ENCODE results near the gene KCNG4. TPM values are rescaled to one million over a fixed set of nuclear protein-coding genes. Genes with fewer than 3 reads are reported as not detected.
A peak's percentile ranks its signal among the peaks of the same experiment; 100 is the strongest.

KCNG4 gene, protein sequence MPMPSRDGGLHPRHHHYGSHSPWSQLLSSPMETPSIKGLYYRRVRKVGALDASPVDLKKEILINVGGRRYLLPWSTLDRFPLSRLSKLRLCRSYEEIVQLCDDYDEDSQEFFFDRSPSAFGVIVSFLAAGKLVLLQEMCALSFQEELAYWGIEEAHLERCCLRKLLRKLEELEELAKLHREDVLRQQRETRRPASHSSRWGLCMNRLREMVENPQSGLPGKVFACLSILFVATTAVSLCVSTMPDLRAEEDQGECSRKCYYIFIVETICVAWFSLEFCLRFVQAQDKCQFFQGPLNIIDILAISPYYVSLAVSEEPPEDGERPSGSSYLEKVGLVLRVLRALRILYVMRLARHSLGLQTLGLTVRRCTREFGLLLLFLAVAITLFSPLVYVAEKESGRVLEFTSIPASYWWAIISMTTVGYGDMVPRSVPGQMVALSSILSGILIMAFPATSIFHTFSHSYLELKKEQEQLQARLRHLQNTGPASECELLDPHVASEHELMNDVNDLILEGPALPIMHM
- total RNA-seq (2012; rRNA removed): not detected in 2 replicates

DNA sequence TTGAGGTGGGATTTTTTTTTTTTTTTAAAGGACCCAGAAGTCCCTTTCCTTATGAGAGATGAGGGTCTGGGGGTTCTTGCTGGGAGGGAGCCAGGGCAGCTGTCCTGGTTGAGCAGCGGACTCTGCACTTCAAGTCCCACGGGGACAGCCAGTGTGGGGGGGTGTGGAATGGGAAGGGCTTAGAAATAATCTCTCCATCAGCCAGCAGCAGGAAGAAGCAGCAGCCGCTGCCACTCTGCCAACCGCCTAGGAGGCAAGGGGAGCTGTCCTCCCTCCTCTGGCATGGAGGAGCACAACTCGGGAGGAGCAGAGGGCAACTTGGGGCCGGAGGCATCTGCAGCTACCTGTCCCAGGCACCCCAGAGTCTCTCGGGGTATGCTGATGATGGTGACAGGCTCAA, at the start of gene KCNG4:
Gene KCNG4, minus strand, starts transcription at position 104 of the 400 bp plus-strand sequence. CDS start 2,527 bp downstream, outside the sequence.
- no peak within 1 kb of the TSS for H3K9ac ChIP-seq (ENCODE audit: low read depth, low read length)
- no peak within 1 kb of the TSS for H3K4me3 ChIP-seq (ENCODE audit: low read length)
- H3K9me3 ChIP-seq (replicated peaks; ENCODE audit: low read length): no peaks in the 10 kb centered on the region

DNA sequence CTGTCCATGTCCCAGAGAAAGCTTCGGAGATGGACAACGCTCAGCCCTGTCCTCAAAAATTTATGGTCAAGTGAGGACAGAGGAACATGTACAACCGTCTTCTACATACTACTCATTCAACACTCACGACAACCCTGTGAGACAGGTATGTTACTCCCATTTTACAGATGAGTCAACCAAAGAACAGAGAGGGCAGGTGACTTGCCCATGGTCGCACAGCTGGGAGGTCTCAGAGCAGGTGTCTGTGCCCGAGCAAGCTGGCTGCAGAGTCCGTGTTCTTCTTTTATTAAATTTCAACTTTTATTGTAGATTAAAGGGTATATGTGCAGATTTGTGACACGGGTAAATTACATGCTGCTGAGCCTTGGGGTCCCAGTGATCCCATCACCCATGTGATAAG, 49.1 kb upstream of the KCNG4 start:
- Histone ChIP-seq H3K4me2 (ENCODE audit: low read length) (no peak overlapping the region), H3K9ac (ENCODE audit: low read depth, low read length) (no peak overlapping the region), H3K27me3 (ENCODE audit: control insufficient read depth, insufficient read depth, low read length) (peaks cover 57% of the 10 kb centered on the region), H3K4me3 (ENCODE audit: low read length) (no peak overlapping the region), H3K4me1 (ENCODE audit: control insufficient read depth, insufficient read depth, low read length) (peaks cover 12% of the 10 kb centered on the region), H3K9me3 (replicated peaks; ENCODE audit: low read length) (no peaks in the 10 kb centered on the region), H3K36me3 (ENCODE audit: insufficient read depth, low read length) (no peaks in the 10 kb centered on the region)

More for the DNA sequence above, at the start of gene KCNG4:
- Histone ChIP-seq H3K4me2 (ENCODE audit: low read length) (no peak within 1 kb of the TSS), H3K27me3 (ENCODE audit: control insufficient read depth, insufficient read depth, low read length) (peaks cover 64% of the 10 kb centered on the region), H3K36me3 (ENCODE audit: insufficient read depth, low read length) (no peaks in the 10 kb centered on the region), H3K4me1 (ENCODE audit: control insufficient read depth, insufficient read depth, low read length) (no peaks in the 10 kb centered on the region)

DNA sequence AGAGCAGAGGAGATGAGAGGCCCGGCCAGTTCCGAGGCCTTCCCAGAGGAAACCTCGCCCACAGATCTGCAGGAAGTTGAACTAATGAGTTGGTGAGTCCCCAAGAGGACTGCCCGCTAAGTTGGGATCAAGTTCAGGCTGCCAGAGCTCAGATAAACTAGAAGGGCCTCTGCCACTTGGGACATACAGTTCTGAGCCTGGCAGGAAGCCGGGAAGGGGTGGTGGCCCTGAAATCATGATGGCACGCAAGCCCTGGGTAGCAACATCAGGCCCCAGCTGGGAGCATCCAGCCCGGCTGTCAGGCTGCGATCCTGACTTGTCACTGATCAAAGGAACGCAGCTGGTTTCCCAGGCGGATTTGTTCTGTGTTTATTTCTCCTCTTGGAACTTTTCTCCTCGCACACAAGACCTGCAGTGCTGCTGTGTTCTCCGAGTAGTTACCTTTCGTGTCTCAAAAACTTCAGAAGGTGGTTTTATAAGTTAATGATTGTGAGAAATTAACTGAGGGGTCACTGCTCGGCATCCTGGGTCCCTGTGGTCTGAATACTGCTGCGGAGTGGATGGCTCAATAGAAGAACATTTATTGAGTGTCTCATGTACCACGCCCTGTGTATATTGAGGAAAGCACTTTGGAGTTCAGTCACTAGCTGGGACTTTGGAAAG, 46.9 kb upstream of the KCNG4 start:
- Histone ChIP-seq H3K36me3 (ENCODE audit: insufficient read depth, low read length) (no peaks in the 10 kb centered on the region), H3K4me2 (ENCODE audit: low read length) (peak overlapping the region; percentile 58), H3K4me1 (ENCODE audit: control insufficient read depth, insufficient read depth, low read length) (peaks cover 12% of the 10 kb centered on the region), H3K27me3 (ENCODE audit: control insufficient read depth, insufficient read depth, low read length) (peaks cover 48% of the 10 kb centered on the region), H3K9ac (ENCODE audit: low read depth, low read length) (no peak overlapping the region), H3K9me3 (replicated peaks; ENCODE audit: low read length) (no peaks in the 10 kb centered on the region), H3K4me3 (ENCODE audit: low read length) (no peak overlapping the region)

DNA sequence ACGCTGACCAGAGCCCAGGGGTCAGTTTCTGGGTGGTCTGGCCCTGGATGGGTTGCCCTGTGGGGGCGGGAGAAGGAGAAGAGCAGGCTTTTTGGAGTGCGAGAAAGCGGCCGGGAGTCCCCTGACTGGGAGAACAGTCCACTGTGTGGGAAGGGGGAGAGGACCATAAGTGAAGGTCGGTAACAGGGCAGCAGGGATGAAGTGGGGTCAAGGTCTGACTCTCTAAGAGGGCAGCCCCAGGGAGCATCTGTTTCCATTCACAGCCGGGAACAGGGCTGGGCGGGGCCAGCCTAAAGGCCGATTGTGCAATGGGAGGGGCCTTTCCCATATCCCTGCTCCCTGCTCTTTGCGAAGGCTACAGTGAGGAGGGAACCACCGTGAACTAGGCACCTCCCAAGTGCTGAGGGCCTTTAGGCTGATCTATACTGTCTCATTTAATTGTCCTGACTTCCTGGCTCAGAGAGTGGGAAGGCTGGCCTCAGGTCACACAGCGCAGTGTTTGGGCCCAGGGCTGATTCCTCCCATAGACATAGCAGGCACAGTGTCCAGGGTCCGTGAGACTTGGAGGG, 44.4 kb upstream of the KCNG4 start:
- Histone ChIP-seq H3K4me3 (ENCODE audit: low read length) (no peak overlapping the region), H3K9me3 (replicated peaks; ENCODE audit: low read length) (no peaks in the 10 kb centered on the region), H3K4me1 (ENCODE audit: control insufficient read depth, insufficient read depth, low read length) (peaks cover 12% of the 10 kb centered on the region), H3K9ac (ENCODE audit: low read depth, low read length) (no peak overlapping the region), H3K4me2 (ENCODE audit: low read length) (no peak overlapping the region), H3K27me3 (ENCODE audit: control insufficient read depth, insufficient read depth, low read length) (peaks cover 42% of the 10 kb centered on the region), H3K36me3 (ENCODE audit: insufficient read depth, low read length) (no peaks in the 10 kb centered on the region)

DNA sequence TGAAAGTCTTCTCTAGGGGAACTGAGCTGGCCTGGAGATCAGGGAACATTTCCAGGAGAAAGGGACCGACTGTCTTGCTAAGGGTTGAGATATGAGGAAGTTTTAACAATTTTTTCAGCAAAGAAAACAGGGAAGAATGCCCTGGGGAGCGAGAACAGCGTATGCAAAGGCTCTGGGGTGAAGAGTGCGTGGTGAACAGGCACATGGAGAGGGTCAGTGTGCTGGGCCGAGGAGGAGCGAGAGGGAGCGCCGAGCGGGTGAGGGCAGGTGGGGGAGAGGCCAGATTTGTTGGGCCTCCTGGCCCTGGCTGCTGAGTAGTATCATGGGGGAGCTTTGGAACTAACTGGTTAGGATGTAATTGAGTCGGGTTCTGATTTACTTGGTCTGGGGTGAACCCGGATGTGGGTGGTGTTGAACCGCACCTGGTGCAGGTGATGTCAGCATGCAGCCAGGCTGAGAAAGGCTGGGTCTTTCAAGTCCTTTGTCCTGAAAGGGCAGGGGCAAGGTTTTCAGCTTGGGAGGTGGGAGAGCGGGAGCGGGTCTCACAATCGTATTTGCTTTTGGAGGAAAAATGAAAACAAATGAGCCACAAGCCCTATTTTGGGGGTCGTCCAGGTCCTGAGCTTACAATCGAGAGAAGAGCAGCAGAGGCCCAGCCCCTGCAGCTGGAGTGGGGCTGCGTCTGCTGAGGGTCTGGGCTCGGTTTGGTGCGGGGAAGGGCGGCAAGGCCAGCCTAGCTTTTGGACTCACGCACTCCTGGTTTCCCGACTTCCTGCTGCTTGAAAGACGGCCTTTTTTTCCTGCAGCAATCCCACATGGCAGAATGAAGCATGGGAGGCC, 43.7 kb upstream of the KCNG4 start:
- Histone ChIP-seq H3K9me3 (replicated peaks; ENCODE audit: low read length) (no peaks in the 10 kb centered on the region), H3K36me3 (ENCODE audit: insufficient read depth, low read length) (no peaks in the 10 kb centered on the region), H3K27me3 (ENCODE audit: control insufficient read depth, insufficient read depth, low read length) (peaks cover 41% of the 10 kb centered on the region), H3K4me2 (ENCODE audit: low read length) (no peak overlapping the region), H3K9ac (ENCODE audit: low read depth, low read length) (no peak overlapping the region), H3K4me3 (ENCODE audit: low read length) (no peak overlapping the region), H3K4me1 (ENCODE audit: control insufficient read depth, insufficient read depth, low read length) (peaks cover 12% of the 10 kb centered on the region)

DNA sequence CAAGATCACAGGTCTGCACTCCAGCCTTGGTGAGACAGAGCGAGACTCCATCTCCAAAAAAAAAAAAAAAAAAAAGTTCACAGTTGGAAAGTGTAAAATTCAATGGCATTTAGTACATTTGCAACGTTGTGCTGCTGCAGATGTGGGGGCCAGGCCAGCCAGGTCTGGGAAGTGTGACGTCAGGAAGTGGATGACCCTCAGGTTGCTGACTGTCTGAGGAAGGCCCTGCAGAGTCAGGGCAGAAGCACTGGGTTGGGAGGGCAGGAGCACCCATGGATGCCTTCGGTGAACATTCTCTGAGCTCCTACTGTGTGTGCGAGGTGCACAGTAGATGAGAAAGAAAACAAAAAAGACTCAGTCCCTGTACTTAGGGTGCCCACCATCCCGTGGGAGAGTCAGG, 42.7 kb upstream of the KCNG4 start:
- no peaks in the 10 kb centered on the region for H3K36me3 ChIP-seq (ENCODE audit: insufficient read depth, low read length)
- no peak overlapping the region for H3K9ac ChIP-seq (ENCODE audit: low read depth, low read length)
- peaks cover 36% of the 10 kb centered on the region for H3K27me3 ChIP-seq (ENCODE audit: control insufficient read depth, insufficient read depth, low read length)
- peaks cover 12% of the 10 kb centered on the region for H3K4me1 ChIP-seq (ENCODE audit: control insufficient read depth, insufficient read depth, low read length)
- H3K9me3 ChIP-seq (replicated peaks; ENCODE audit: low read length): no peaks in the 10 kb centered on the region
- no peak overlapping the region for H3K4me3 ChIP-seq (ENCODE audit: low read length)
- H3K4me2 ChIP-seq (ENCODE audit: low read length): no peak overlapping the region

DNA sequence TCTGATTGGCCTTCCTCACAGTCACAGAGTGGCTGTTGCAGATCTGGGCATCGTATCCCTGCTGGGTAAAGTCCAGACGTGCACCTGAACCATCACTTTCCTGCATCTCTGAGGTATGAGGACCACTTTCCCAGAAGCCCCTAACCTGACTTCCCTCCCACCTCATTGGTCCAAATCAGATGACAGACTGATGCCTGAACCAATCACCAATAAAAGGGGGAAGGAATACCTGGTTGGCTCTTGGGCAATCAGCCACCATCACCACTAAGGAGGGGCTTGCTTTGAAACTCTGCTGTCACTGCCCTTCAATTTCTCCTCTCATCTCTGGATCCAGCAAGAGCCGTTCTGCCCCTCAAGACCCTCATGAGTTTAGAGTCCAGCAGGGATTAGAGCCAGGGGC, 41.3 kb upstream of the KCNG4 start:
- Histone ChIP-seq H3K9ac (ENCODE audit: low read depth, low read length) (no peak overlapping the region), H3K4me1 (ENCODE audit: control insufficient read depth, insufficient read depth, low read length) (peaks cover 3% of the 10 kb centered on the region), H3K4me3 (ENCODE audit: low read length) (no peak overlapping the region), H3K4me2 (ENCODE audit: low read length) (no peak overlapping the region), H3K9me3 (replicated peaks; ENCODE audit: low read length) (no peaks in the 10 kb centered on the region), H3K36me3 (ENCODE audit: insufficient read depth, low read length) (no peaks in the 10 kb centered on the region), H3K27me3 (ENCODE audit: control insufficient read depth, insufficient read depth, low read length) (peaks cover 36% of the 10 kb centered on the region)

DNA sequence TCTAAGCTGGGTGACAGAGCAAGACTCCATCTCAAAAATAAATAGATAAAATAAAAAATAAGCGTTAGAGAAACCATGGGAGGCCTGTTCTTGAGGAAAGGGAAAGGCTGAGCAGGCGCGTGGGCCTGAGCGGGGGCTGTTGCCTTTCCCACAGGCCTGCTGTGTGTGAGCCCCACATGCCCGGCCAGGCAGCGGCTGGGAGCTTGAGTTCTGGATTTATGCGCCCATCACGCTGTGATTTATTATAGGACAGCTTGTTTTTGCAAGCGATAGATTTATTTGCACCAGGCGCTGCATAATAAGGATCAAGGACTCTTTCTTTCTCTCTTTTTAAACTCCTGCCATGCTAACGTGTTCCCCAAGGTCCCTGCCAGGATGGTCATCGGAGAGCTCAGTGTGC, 40.1 kb upstream of the KCNG4 start:
- Histone ChIP-seq H3K4me1 (ENCODE audit: control insufficient read depth, insufficient read depth, low read length) (peaks cover 3% of the 10 kb centered on the region), H3K4me3 (ENCODE audit: low read length) (no peak overlapping the region), H3K9me3 (replicated peaks; ENCODE audit: low read length) (no peaks in the 10 kb centered on the region), H3K4me2 (ENCODE audit: low read length) (no peak overlapping the region), H3K9ac (ENCODE audit: low read depth, low read length) (no peak overlapping the region), H3K27me3 (ENCODE audit: control insufficient read depth, insufficient read depth, low read length) (peaks cover 45% of the 10 kb centered on the region), H3K36me3 (ENCODE audit: insufficient read depth, low read length) (no peaks in the 10 kb centered on the region)

DNA sequence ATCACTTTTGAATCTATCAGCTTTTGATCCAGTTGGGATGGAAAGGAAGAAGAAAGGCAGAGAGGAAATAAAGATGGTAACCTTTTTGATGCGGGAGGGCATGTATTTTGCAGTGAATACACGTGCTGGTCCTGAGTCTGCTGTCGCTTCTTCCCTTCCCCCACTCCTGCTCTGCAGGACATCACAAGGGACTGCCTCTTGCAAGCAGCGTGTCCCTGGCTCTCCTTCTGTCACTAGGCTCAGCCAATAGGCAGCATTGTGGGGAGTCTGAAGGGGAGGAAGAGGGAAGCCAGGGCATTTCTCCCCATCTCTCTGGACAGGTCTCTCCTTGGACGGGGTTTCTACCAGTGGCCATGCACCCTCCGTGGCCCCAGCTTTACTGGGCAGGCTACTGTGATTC, 39.2 kb upstream of the KCNG4 start:
- peaks cover 47% of the 10 kb centered on the region for H3K27me3 ChIP-seq (ENCODE audit: control insufficient read depth, insufficient read depth, low read length)
- no peaks in the 10 kb centered on the region for H3K36me3 ChIP-seq (ENCODE audit: insufficient read depth, low read length)
- H3K9me3 ChIP-seq (replicated peaks; ENCODE audit: low read length): no peaks in the 10 kb centered on the region
- no peak overlapping the region for H3K4me3 ChIP-seq (ENCODE audit: low read length)
- H3K4me1 ChIP-seq (ENCODE audit: control insufficient read depth, insufficient read depth, low read length): no peaks in the 10 kb centered on the region
- H3K4me2 ChIP-seq (ENCODE audit: low read length): no peak overlapping the region
- no peak overlapping the region for H3K9ac ChIP-seq (ENCODE audit: low read depth, low read length)

DNA sequence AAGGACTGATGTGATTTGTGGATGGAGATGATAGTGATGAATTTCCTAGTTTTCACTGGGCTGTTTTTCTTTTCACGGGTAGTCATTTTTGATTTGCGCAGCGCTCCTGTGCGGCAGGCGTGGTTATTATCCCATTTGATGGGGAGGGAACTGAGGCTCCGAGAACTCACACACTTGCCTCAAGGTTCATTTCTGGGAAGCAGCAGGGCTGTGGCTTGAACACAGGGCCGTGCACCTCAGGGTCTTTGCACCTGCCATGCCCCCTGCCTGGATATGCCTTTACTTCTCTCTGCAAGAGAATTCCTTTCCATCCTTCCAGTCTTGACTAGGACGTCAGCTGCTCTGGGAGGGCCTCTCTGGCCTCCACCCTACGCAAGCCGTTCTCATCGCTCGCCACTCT, 38.5 kb upstream of the KCNG4 start:
- no peak overlapping the region for H3K9ac ChIP-seq (ENCODE audit: low read depth, low read length)
- H3K4me2 ChIP-seq (ENCODE audit: low read length): no peak overlapping the region

More for the DNA sequence above, 38.5 kb upstream of the KCNG4 start:
- Histone ChIP-seq H3K4me3 (ENCODE audit: low read length) (no peak overlapping the region), H3K27me3 (ENCODE audit: control insufficient read depth, insufficient read depth, low read length) (peaks cover 43% of the 10 kb centered on the region), H3K9me3 (replicated peaks; ENCODE audit: low read length) (no peaks in the 10 kb centered on the region), H3K36me3 (ENCODE audit: insufficient read depth, low read length) (no peaks in the 10 kb centered on the region), H3K4me1 (ENCODE audit: control insufficient read depth, insufficient read depth, low read length) (no peaks in the 10 kb centered on the region)
